ENCODE measurements around the gene SPATA2L. TPM values are rescaled to one million over a fixed set of nuclear protein-coding genes. Genes with fewer than 3 reads are reported as not detected.
A peak's percentile ranks its signal among the peaks of the same experiment; 100 is the strongest.

SPATA2L gene
- total and polyA plus RNA-seq, 2 of the 13 experiments (the other 11 are each of a cell fraction or from before 2014, with no cell fraction given): 9.1 to 20.7 TPM

- 0 out of 2 replicates have a peak, but pooled peaks have one; percentile 29 for TF ChIP-seq ZSCAN21 (CRISPR knock-in tag; IDR thresholded peaks at IDR 0.05; ENCODE audit: borderline replicate concordance)
- TF ChIP-seq TOE1 (CRISPR knock-in tag; IDR thresholded peaks at IDR 0.05): no peak
- TF ChIP-seq ZNF792 (CRISPR knock-in tag; IDR thresholded peaks at IDR 0.05): no peak
- no peak for TF ChIP-seq ZNF775 (CRISPR knock-in tag; IDR thresholded peaks at IDR 0.05; ENCODE audit: borderline replicate concordance)
- TF ChIP-seq ZNF747 (CRISPR knock-in tag; IDR thresholded peaks at IDR 0.05; ENCODE audit: borderline replicate concordance): no peak
- TF ChIP-seq MEF2D (CRISPR knock-in tag; IDR thresholded peaks at IDR 0.05): no peak
- no peak for TF ChIP-seq MLLT10 (CRISPR knock-in tag; IDR thresholded peaks at IDR 0.05)
- TF ChIP-seq ZNF879 (CRISPR knock-in tag; IDR thresholded peaks at IDR 0.05): no peak
- TF ChIP-seq TARDBP (CRISPR knock-in tag; IDR thresholded peaks at IDR 0.05): peak; percentile 52; the same call in 1 of the 2 replicates
- TF ChIP-seq SMAD1 (CRISPR knock-in tag; IDR thresholded peaks at IDR 0.05; ENCODE audit: borderline replicate concordance, low read depth): no peak
- TF ChIP-seq NR2F6 (IDR thresholded peaks at IDR 0.05): peak; percentile 83
- TF ChIP-seq NR2F6 (CRISPR knock-in tag; IDR thresholded peaks at IDR 0.05): peak; percentile 96
- TF ChIP-seq ATAD3A (CRISPR knock-in tag; IDR thresholded peaks at IDR 0.05): no peak
- TF ChIP-seq ZNF598 (CRISPR knock-in tag; IDR thresholded peaks at IDR 0.05; ENCODE audit: borderline replicate concordance): no peak
- 0 out of 2 replicates have a peak, but pooled peaks have one; percentile 24 for TF ChIP-seq MYNN (CRISPR knock-in tag; IDR thresholded peaks at IDR 0.05; ENCODE audit: low read depth)
- no peak for TF ChIP-seq ZNF652 (CRISPR knock-in tag; IDR thresholded peaks at IDR 0.05; ENCODE audit: borderline replicate concordance, low read depth)
- no peak for TF ChIP-seq ZNF180 (CRISPR knock-in tag; IDR thresholded peaks at IDR 0.05; ENCODE audit: borderline replicate concordance, low read depth)
- no peak for TF ChIP-seq KDM6A (CRISPR knock-in tag; IDR thresholded peaks at IDR 0.05; ENCODE audit: low read depth)
- peak; percentile 40; the same call in 1 of the 2 replicates for TF ChIP-seq ZBTB34 (CRISPR knock-in tag; IDR thresholded peaks at IDR 0.05)
- no peak for TF ChIP-seq TEAD2 (CRISPR knock-in tag; IDR thresholded peaks at IDR 0.05)
- TF ChIP-seq ZNF143 (CRISPR knock-in tag; IDR thresholded peaks at IDR 0.05): no peak
- no peak for TF ChIP-seq POLR2AphosphoS5 (IDR thresholded peaks at IDR 0.05; ENCODE audit: low read depth, low read length)
- no peak for TF ChIP-seq GTF3A (CRISPR knock-in tag; conservative IDR thresholded peaks at IDR 0.05)
- no peak for TF ChIP-seq CREM (IDR thresholded peaks at IDR 0.05)
- TF ChIP-seq CREM (CRISPR knock-in tag; IDR thresholded peaks at IDR 0.05): no peak
- no peak for TF ChIP-seq SNAPC2 (CRISPR knock-in tag; IDR thresholded peaks at IDR 0.05)
- TF ChIP-seq TRIM22 (IDR thresholded peaks at IDR 0.05): no peak
- no peak for TF ChIP-seq REXO4 (CRISPR knock-in tag; IDR thresholded peaks at IDR 0.05; ENCODE audit: borderline replicate concordance)
- no peak for TF ChIP-seq RBFOX2 (IDR thresholded peaks at IDR 0.05; ENCODE audit: low read depth, low read length)
- TF ChIP-seq ZNF704 (CRISPR knock-in tag; IDR thresholded peaks at IDR 0.05; ENCODE audit: borderline replicate concordance): no peak
- TF ChIP-seq NFIC (IDR thresholded peaks at IDR 0.05; ENCODE audit: low read length): no peak
Observed at GRCh38 chr16:89693931-89694783, 7.3 kb downstream of the SPATA2L start (continued).
